OCI-LY7 (cell line): ENCODE data around the gene SIK3. TPM values are rescaled to one million over a fixed set of nuclear protein-coding genes. Genes with fewer than 3 reads are reported as not detected.

Experiments
- BruUV-seq: library from RNA; stranded (reverse); fragments of 400-500 nt; replicated peaks from 2 replicates; lab custom pipeline; 2021; lab: Mats Ljungman, UMichigan
- CTCF ChIA-PET: fragments of 300-600 bp; sonication (Branson Sonifier 250); formaldehyde crosslinking; loops from one replicate; lab custom pipeline; 2022; ENCODE audit warnings: antibody characterized with exemption; ENCODE audit not compliant: unreplicated experiment; lab: Charles Lee
- POLR2A ChIA-PET: fragments of 300-600 bp; sonication (Branson Sonifier 250); formaldehyde crosslinking; loops from one replicate; lab custom pipeline; 2022; ENCODE audit warnings: antibody characterized with exemption; lab: Charles Lee
- DNase-seq: peaks from one replicate; pipeline ENCODE4 v3.0.0-alpha.2; 2015; ENCODE audit warnings: low spot score
- H2AFZ ChIP-seq: fragments of 200-600 bp; sonication (generic), shearing (Covaris generic); 2 replicates; pipeline ENCODE4 v1.6.1; 2014; ENCODE audit warnings: mild to moderate bottlenecking, antibody characterized with exemption, low read length, moderate library complexity
- H3K27ac ChIP-seq: fragments of 200-600 bp; sonication (generic); 2 replicates; pipeline ENCODE4 v1.5.1; 2014; ENCODE audit warnings: mixed run types, low read depth, mild to moderate bottlenecking, moderate library complexity, low read length, inconsistent platforms; ENCODE audit not compliant: poor library complexity, severe bottlenecking
- H3K36me3 ChIP-seq: fragments of 200-600 bp; sonication (generic); 2 replicates; pipeline ENCODE4 v1.6.1; 2014; ENCODE audit warnings: mild to moderate bottlenecking, antibody characterized with exemption, low read length, moderate library complexity, mixed read lengths; ENCODE audit not compliant: insufficient read depth
- H3K4me1 ChIP-seq: fragments of 200-600 bp; sonication (generic); 2 replicates; pipeline ENCODE4 v1.5.1; 2014; ENCODE audit warnings: mild to moderate bottlenecking, low read length; ENCODE audit not compliant: insufficient read depth, poor library complexity, severe bottlenecking
- H3K4me2 ChIP-seq: fragments of 200-600 bp; sonication (generic); 2 replicates; pipeline ENCODE4 v1.6.1; 2014; ENCODE audit warnings: mild to moderate bottlenecking, low read length
- H3K4me3 ChIP-seq: fragments of 200-600 bp; sonication (generic); 2 replicates; pipeline ENCODE4 v1.5.1; 2014; ENCODE audit warnings: mild to moderate bottlenecking, low read depth, low read length; ENCODE audit not compliant: poor library complexity, severe bottlenecking
- H3K79me2 ChIP-seq: fragments of 200-600 bp; sonication (generic); 2 replicates; pipeline ENCODE4 v1.6.1; 2016; ENCODE audit warnings: low read depth, mild to moderate bottlenecking, low read length, moderate library complexity, mixed read lengths; ENCODE audit not compliant: insufficient read depth
- H3K9me2 ChIP-seq: fragments of 200-600 bp; sonication (generic); 2 replicates; pipeline ENCODE4 v1.6.1; 2016; ENCODE audit warnings: mild to moderate bottlenecking, low read length, mixed read lengths; ENCODE audit not compliant: insufficient read depth
- H3K9me3 ChIP-seq: fragments of 200-600 bp; sonication (generic); 2 replicates; pipeline ENCODE4 v1.6.1; 2014; ENCODE audit warnings: mild to moderate bottlenecking, mixed run types, low read length, mixed read lengths
- H4K20me1 ChIP-seq: fragments of 200-600 bp; sonication (generic); 2 replicates; pipeline ENCODE4 v1.6.1; 2014; ENCODE audit warnings: mild to moderate bottlenecking, antibody characterized with exemption, low read length, moderate library complexity, mixed read lengths; ENCODE audit not compliant: insufficient read depth
- CTCF ChIP-seq: fragments of 200-600 bp; sonication (generic); conservative IDR thresholded peaks from 2 replicates; pipeline ENCODE4 v1.5.1; 2014; ENCODE audit warnings: mild to moderate bottlenecking, antibody characterized with exemption, low read length, moderate library complexity, mixed read lengths
- EZH2phosphoT487 ChIP-seq: fragments of 200-600 bp; sonication (generic); IDR thresholded peaks from 2 replicates; pipeline ENCODE4 v1.6.1; 2018; ENCODE audit warnings: low read depth, borderline replicate concordance, mild to moderate bottlenecking, mixed run types, antibody characterized with exemption, low read length, moderate library complexity, mixed read lengths
- intact Hi-C: fragments of 100-400 bp; cut with micrococcal nuclease; formaldehyde crosslinking; loops from one replicate; pipeline ENCODE4 v1.10.0; 2022; ENCODE audit not compliant: unreplicated experiment
- total RNA-seq, 2 experiments: library from RNA; depleted of rRNA in 1 of 2; stranded (reverse); fragments of >200 nt in 1 of 2; shearing (Covaris generic) in 1 of 2; gene quantifications; 2 replicates each; pipeline ENCODE4 v1.2.3, GENCODE V29; 2014 to 2022

SIK3 gene
- total RNA-seq, 2 experiments from 2014 or later: 29.3 to 72.9 TPM

GRCh38 chr11:116929414-116930090, 168.7 kb downstream of the SIK3 start:
- no peaks in the 10 kb centered on the region for H4K20me1 ChIP-seq
- H2AFZ ChIP-seq: peak overlapping the region; percentile 30; the same call in 1 of the 2 replicates
- ChIA-PET POLR2A (interaction anchor here (0.5 to 4.5 kb wide), 25 partner anchors 9 to 254 kb away, joined by 3 to 90 read pairs (median 6); partner anchors contain the start of genes SIK3 and ZPR1), CTCF (interaction anchor here (0.8 to 1.8 kb wide), 5 partner anchors 12 to 176 kb away, joined by 3 to 7 read pairs (median 3); no protein-coding TSS in a partner anchor)
- peaks cover 26% of the 10 kb centered on the region for H3K36me3 ChIP-seq
- peak overlapping the region; percentile 60 for H3K4me3 ChIP-seq
- peak overlapping the region; percentile 97 for H3K27ac ChIP-seq
- H3K4me2 ChIP-seq: peak overlapping the region; percentile 92
- intact Hi-C loops: loop anchor here (5.0 kb wide), 1 partner anchor 47 kb away; no protein-coding TSS in a partner anchor
- TF ChIP-seq EZH2phosphoT487 (no peak), CTCF (no peak)
- H3K4me1 ChIP-seq: peaks cover 84% of the 10 kb centered on the region
- H3K9me2 ChIP-seq: no peaks in the 10 kb centered on the region
- H3K9me3 ChIP-seq: no peaks in the 10 kb centered on the region; the same call in 1 of the 2 replicates
- H3K79me2 ChIP-seq: peaks cover 57% of the 10 kb centered on the region; the same call in 1 of the 2 replicates
- DNase-seq: no peak
- BruUV-seq: TSS peak; percentile 49

GRCh38 chr11:116928845-116929244, 169.4 kb downstream of the SIK3 start:
- peak; percentile 53 for DNase-seq
- intact Hi-C loops: loop anchor here (1.0 to 5.0 kb wide), 2 partner anchors 26 to 47 kb away; no protein-coding TSS in a partner anchor
- H3K27ac ChIP-seq: peak overlapping the region; percentile 97
- ChIA-PET CTCF (interaction anchor here (0.8 to 1.8 kb wide), 5 partner anchors 16 to 177 kb away, joined by 3 to 7 read pairs (median 3); no protein-coding TSS in a partner anchor), POLR2A (interaction anchor here (0.8 to 4.5 kb wide), 15 partner anchors 9 to 169 kb away, joined by 3 to 90 read pairs (median 6); partner anchors contain the start of genes SIK3 and ZPR1)
- no peak for TF ChIP-seq EZH2phosphoT487
- no peak for TF ChIP-seq CTCF
- no peaks in the 10 kb centered on the region; the same call in 1 of the 2 replicates for H3K9me3 ChIP-seq
- no peak overlapping the region for H2AFZ ChIP-seq
- H4K20me1 ChIP-seq: no peaks in the 10 kb centered on the region
- TSS peak; percentile 77 for BruUV-seq
- no peaks in the 10 kb centered on the region for H3K9me2 ChIP-seq
- peaks cover 57% of the 10 kb centered on the region; the same call in 1 of the 2 replicates for H3K79me2 ChIP-seq
- peak overlapping the region; percentile 92 for H3K4me2 ChIP-seq
- H3K4me1 ChIP-seq: peaks cover 91% of the 10 kb centered on the region
- peak overlapping the region; percentile 60 for H3K4me3 ChIP-seq
- peaks cover 28% of the 10 kb centered on the region for H3K36me3 ChIP-seq
